HepG2 (cell line): ENCODE measurements around the gene SLC4A7. TPM values are rescaled to one million over a fixed set of nuclear protein-coding genes. Genes with fewer than 3 reads are reported as not detected.

ENCODE experiments used
- ARNT2 ChIP-seq: sonication (generic); formaldehyde crosslinking; IDR thresholded peaks from 2 replicates; pipeline ENCODE4 v1.8.0; 2022; ENCODE audit warnings: mild to moderate bottlenecking, low read depth, missing genetic modification reagents, moderate library complexity
- HNRNPH1 ChIP-seq: fragments of 200-400 bp; formaldehyde crosslinking; optimal IDR thresholded peaks from 2 replicates; pipeline ENCODE3; 2017; ENCODE audit warnings: mild to moderate bottlenecking, low read depth, low read length
- HOXA3 ChIP-seq: sonication (generic); formaldehyde crosslinking; IDR thresholded peaks from 2 replicates; pipeline ENCODE4 v1.5.0; 2020; ENCODE audit warnings: missing genetic modification reagents
- MYC ChIP-seq: sonication (generic); formaldehyde crosslinking; IDR thresholded peaks from 2 replicates; pipeline ENCODE4 v1.9.0; 2021; ENCODE audit warnings: missing genetic modification reagents, borderline replicate concordance
- NFAT5 ChIP-seq: sonication (generic); formaldehyde crosslinking; IDR thresholded peaks from 2 replicates; pipeline ENCODE4 v1.4.0; 2020; ENCODE audit warnings: missing genetic modification reagents
- NFE2L1 ChIP-seq: sonication (generic); formaldehyde crosslinking; IDR thresholded peaks from 2 replicates; pipeline ENCODE4 v1.4.0; 2020; ENCODE audit warnings: missing genetic modification reagents, mild to moderate bottlenecking, borderline replicate concordance
- SAP130 ChIP-seq: IDR thresholded peaks from 2 replicates; pipeline ENCODE4 v1.6.1; 2016; ENCODE audit warnings: low read depth
- SNAPC4 ChIP-seq: sonication (generic); formaldehyde crosslinking; IDR thresholded peaks from 2 replicates; pipeline ENCODE4 v1.4.0; 2020; ENCODE audit warnings: mild to moderate bottlenecking, missing genetic modification reagents
- SOX13 ChIP-seq, 3 experiments: fragments of 450-650 bp in 1 of 3; sonication (generic) in 1 of 3; formaldehyde crosslinking in 1 of 3; IDR thresholded peaks in 2 of 3; conservative IDR thresholded peaks in 1 of 3; 2 replicates each; pipeline versions ENCODE4 v1.5.0 to v1.6.1; 2016 to 2020; ENCODE audit warnings: antibody characterized with exemption in 1 of 3, mild to moderate bottlenecking in 1 of 3, missing compliant biosample characterization in 1 of 3, missing genetic modification reagents in 1 of 3, moderate library complexity in 1 of 3
- ZBTB4 ChIP-seq: sonication (generic); formaldehyde crosslinking; IDR thresholded peaks from 2 replicates; pipeline ENCODE4 v1.4.0; 2020; ENCODE audit warnings: missing genetic modification reagents, mild to moderate bottlenecking, borderline replicate concordance
- ZC3H13 ChIP-seq: sonication (generic); formaldehyde crosslinking; IDR thresholded peaks from 2 replicates; pipeline ENCODE4 v1.8.1; 2023; ENCODE audit warnings: mild to moderate bottlenecking, missing genetic modification reagents, moderate library complexity
- ZNF263 ChIP-seq: sonication (generic); formaldehyde crosslinking; IDR thresholded peaks from 2 replicates; pipeline ENCODE4 v1.4.0; 2020; ENCODE audit warnings: missing genetic modification reagents
- ZNF383 ChIP-seq: sonication (generic); formaldehyde crosslinking; IDR thresholded peaks from 2 replicates; pipeline ENCODE4 v1.4.0; 2020; ENCODE audit warnings: missing genetic modification reagents, mild to moderate bottlenecking, borderline replicate concordance
- ZNF724P ChIP-seq: sonication (generic); formaldehyde crosslinking; IDR thresholded peaks from 2 replicates; pipeline ENCODE4 v1.8.0; 2022; ENCODE audit warnings: missing genetic modification reagents, borderline replicate concordance
- polyA plus RNA-seq, 8 experiments: library from polyadenylated mRNA; depleted of rRNA in 3 of 8; stranded (reverse) in 7 of 8; unstranded in 1 of 8; fragments of >200 nt; fragmentation: Illumina TruSeq in 4 of 8; extraction: Trizol in 4 of 8; gene quantifications; 2 replicates each; pipeline versions ENCODE4 v1.2.1 to v1.2.3, GENCODE V29; 2011 to 2016; ENCODE audit warnings: low read depth in 4 of 8, missing spikeins in 1 of 8, mixed read lengths in 1 of 8; ENCODE audit not compliant: insufficient read depth in 1 of 8
- total RNA-seq, 5 experiments: library from RNA; depleted of rRNA; stranded (reverse); fragments of >200 nt; fragmentation: Illumina TruSeq; extraction: Trizol; gene quantifications; 2 replicates each; pipeline ENCODE4 v1.2.3, GENCODE V29; 2016; ENCODE audit warnings: low read depth in 1 of 5

SLC4A7 gene
- total and polyA plus RNA-seq, 2 of the 13 experiments (the other 11 are each of a cell fraction or from before 2014, with no cell fraction given): 16.4 to 43.8 TPM

DNA sequence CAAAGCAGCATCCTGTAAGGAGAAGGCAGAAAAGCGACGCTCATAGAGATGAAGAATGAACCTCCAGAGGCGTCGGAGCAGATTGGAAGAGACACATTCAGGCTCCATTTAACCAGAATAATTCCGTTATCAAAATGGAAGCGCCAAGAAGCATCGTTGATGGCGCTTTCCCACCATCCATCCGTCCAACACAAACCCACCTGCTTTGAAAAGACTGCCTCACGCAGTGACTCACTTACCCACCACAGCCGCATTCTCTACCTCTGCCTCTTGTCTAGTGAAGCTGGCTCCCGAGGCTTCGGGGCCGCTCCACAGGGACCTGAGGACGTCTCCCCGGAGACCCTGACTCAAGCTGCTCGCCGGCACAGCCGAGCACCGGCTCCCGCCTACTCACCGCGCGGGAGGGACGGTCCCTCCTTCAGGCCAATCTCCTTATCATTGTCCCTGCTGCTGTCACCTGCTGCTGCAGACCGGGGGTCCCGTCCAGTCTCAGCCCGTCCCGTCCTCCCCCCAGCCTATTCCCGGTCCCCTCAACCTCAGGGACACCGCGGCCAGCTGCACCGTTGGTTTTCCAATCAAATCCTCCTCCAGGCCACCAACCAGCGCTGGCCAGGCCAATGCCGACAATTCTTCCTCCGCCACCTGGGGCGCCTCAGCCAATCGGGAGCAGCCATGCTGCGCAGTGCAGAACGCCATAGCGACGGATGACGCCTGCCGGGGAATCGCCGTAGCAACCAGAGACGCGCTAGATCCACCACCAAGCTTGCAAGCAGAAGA is 115.2 kb downstream of the SLC4A7 start, which contains the start of gene NEK10 (continued):
- TF ChIP-seq ZBTB4 (0 out of 2 replicates have a peak, but pooled peaks have one; percentile 28), NFAT5 (CRISPR knock-in tag) (no peak), ZNF383 (no peak), HOXA3 (CRISPR knock-in tag) (peak; percentile 62), ARNT2 (peak; percentile 34; the same call in 1 of the 2 replicates), MYC (CRISPR knock-in tag) (no peak; the same call in 1 of the 2 replicates), SAP130 (CRISPR knock-in tag) (peak; percentile 100), ZNF724P (CRISPR knock-in tag) (no peak), HNRNPH1 (no peak), NFE2L1 (CRISPR knock-in tag) (no peak), ZC3H13 (CRISPR knock-in tag) (0 out of 2 replicates have a peak, but pooled peaks have one; percentile 56), SOX13 (IDR thresholded peaks at IDR 0.05) (no peak), SOX13 (CRISPR knock-in tag; conservative IDR thresholded peaks at IDR 0.05 in 1 of 2, IDR thresholded peaks at IDR 0.05 in 1 of 2) (no peak; a peak in 1 of 4 replicates), SNAPC4 (CRISPR knock-in tag) (no peak), ZNF263 (CRISPR knock-in tag) (0 out of 2 replicates have a peak, but pooled peaks have one; percentile 15)
